Glutamatergic neuron (in vitro differentiated cells): ENCODE measurements around the gene PTPRO. TPM values are rescaled to one million over a fixed set of nuclear protein-coding genes. Genes with fewer than 3 reads are reported as not detected.
A peak's percentile ranks its signal among the peaks of the same experiment; 100 is the strongest.

Experiments
- DNase-seq: peaks from one replicate; pipeline ENCODE4 v3.0.0; 2022
- H3K27ac Mint-ChIP-seq: one replicate; pipeline ENCODE4 v1.8.0; 2020; ENCODE audit warnings: mild to moderate bottlenecking, mixed read lengths, inconsistent platforms; ENCODE audit not compliant: unreplicated experiment
- H3K27me3 Mint-ChIP-seq: one replicate; pipeline ENCODE4 v1.8.0; 2020; ENCODE audit warnings: mild to moderate bottlenecking, moderate library complexity, mixed read lengths, inconsistent platforms; ENCODE audit not compliant: unreplicated experiment
- H3K36me3 Mint-ChIP-seq: one replicate; pipeline ENCODE4 v1.8.0; 2020; ENCODE audit warnings: mild to moderate bottlenecking, mixed read lengths, inconsistent platforms; ENCODE audit not compliant: unreplicated experiment
- H3K4me1 Mint-ChIP-seq: one replicate; pipeline ENCODE4 v1.8.0; 2020; ENCODE audit warnings: mild to moderate bottlenecking, low read depth, mixed read lengths, inconsistent platforms; ENCODE audit not compliant: unreplicated experiment
- H3K4me3 Mint-ChIP-seq: one replicate; pipeline ENCODE4 v1.8.0; 2020; ENCODE audit warnings: mild to moderate bottlenecking, mixed read lengths, inconsistent platforms; ENCODE audit not compliant: unreplicated experiment
- H3K9me3 Mint-ChIP-seq: one replicate; pipeline ENCODE4 v1.8.0; 2020; ENCODE audit warnings: mild to moderate bottlenecking, moderate library complexity, mixed read lengths, inconsistent platforms; ENCODE audit not compliant: unreplicated experiment
- total RNA-seq: library from RNA; stranded (reverse); fragmentation: NEBNext Ultra II Directional; extraction: Animal tissue kit (Norgen Biotek cat#: 25700); gene quantifications from one replicate; pipeline ENCODE4 v1.2.1, GENCODE V29; 2021; ENCODE audit not compliant: unreplicated experiment
- TF ChIP-seq, protein P1 (sequence below): fragments of 200-600 bp; sonication (generic); IDR thresholded peaks from one replicate; pipeline ENCODE4 v1.5.0; 2021; ENCODE audit not compliant: partially characterized antibody, unreplicated experiment

PTPRO gene
- total RNA-seq, 1 donor from 2014 or later: 32.5 TPM

DNA sequence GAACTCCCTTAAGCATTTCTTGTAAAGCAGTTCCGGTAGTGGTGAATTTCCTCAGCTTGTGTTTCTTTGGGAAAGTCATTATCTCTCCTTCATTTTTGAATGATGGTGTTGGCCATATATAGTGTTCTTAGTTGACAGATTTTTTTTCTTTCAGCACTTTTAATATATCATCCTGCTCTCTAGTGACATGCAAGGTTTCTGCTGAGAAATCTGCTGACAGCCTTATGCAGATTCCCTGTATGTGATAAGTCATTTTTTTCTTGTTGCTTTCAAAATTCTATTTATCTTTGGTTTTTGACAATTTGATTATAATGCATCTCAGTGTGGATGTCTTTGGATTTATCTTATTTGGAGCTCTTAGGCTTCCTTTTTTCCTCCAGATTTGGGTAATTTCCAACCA is 135.7 kb downstream of the PTPRO start:
- TF ChIP-seq, protein P1, sequence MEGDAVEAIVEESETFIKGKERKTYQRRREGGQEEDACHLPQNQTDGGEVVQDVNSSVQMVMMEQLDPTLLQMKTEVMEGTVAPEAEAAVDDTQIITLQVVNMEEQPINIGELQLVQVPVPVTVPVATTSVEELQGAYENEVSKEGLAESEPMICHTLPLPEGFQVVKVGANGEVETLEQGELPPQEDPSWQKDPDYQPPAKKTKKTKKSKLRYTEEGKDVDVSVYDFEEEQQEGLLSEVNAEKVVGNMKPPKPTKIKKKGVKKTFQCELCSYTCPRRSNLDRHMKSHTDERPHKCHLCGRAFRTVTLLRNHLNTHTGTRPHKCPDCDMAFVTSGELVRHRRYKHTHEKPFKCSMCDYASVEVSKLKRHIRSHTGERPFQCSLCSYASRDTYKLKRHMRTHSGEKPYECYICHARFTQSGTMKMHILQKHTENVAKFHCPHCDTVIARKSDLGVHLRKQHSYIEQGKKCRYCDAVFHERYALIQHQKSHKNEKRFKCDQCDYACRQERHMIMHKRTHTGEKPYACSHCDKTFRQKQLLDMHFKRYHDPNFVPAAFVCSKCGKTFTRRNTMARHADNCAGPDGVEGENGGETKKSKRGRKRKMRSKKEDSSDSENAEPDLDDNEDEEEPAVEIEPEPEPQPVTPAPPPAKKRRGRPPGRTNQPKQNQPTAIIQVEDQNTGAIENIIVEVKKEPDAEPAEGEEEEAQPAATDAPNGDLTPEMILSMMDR: no peak
- no peak overlapping the region for H3K4me3 Mint-ChIP-seq
- peaks cover 11% of the 10 kb centered on the region for H3K36me3 Mint-ChIP-seq
- no peak overlapping the region for H3K27ac Mint-ChIP-seq
- no peaks in the 10 kb centered on the region for H3K4me1 Mint-ChIP-seq
- no peak for DNase-seq
- no peaks in the 10 kb centered on the region for H3K27me3 Mint-ChIP-seq
- H3K9me3 Mint-ChIP-seq: peaks cover 1% of the 10 kb centered on the region

DNA sequence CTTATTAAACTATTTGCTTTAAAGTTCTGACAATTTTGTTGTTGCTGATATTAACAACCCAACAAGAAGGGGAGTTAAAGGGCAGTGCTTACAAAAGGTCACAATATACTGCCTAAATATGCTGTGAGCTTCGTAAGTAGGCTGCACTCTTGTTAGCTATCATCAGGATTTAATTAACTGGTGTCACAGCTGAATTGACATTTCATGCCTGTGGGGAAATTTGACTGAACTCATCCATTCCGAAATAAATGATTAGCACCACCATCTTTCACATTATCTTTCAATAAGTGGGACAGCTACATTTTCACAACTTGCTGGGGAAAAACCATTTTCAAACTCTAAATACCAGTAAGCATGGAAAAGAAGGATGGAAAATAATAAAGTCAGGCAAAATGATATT is 146.6 kb downstream of the PTPRO start:
- no peak overlapping the region for H3K27ac Mint-ChIP-seq
- DNase-seq: no peak
- no peaks in the 10 kb centered on the region for H3K36me3 Mint-ChIP-seq
- H3K4me3 Mint-ChIP-seq: no peak overlapping the region
- no peaks in the 10 kb centered on the region for H3K4me1 Mint-ChIP-seq
- TF ChIP-seq, protein P1: no peak
- H3K27me3 Mint-ChIP-seq: no peaks in the 10 kb centered on the region
- no peaks in the 10 kb centered on the region for H3K9me3 Mint-ChIP-seq

DNA sequence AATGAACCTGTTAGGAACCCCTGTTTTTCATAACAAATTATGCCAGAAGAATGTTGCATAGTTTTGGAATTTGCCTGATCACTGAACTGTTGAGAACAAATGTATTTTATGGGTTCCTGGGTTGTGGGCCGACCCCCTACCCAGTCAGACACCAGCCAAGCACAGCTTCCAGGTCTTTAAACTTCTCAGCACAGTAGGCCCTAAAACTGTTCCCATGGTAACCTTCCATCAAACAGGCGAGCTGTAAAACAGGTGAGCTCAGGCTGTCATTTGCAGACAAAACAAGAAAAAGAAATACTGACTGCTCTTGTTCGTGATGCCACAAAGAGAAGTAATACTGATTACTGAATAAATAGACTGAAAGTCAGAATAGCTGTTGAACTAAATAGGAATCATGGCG is 147.0 kb downstream of the PTPRO start:
- H3K4me1 Mint-ChIP-seq: peaks cover 3% of the 10 kb centered on the region
- H3K4me3 Mint-ChIP-seq: no peak overlapping the region
- TF ChIP-seq, protein P1: no peak
- no peak overlapping the region for H3K27ac Mint-ChIP-seq
- H3K36me3 Mint-ChIP-seq: no peaks in the 10 kb centered on the region
- no peaks in the 10 kb centered on the region for H3K27me3 Mint-ChIP-seq
- no peak for DNase-seq
- H3K9me3 Mint-ChIP-seq: no peaks in the 10 kb centered on the region

DNA sequence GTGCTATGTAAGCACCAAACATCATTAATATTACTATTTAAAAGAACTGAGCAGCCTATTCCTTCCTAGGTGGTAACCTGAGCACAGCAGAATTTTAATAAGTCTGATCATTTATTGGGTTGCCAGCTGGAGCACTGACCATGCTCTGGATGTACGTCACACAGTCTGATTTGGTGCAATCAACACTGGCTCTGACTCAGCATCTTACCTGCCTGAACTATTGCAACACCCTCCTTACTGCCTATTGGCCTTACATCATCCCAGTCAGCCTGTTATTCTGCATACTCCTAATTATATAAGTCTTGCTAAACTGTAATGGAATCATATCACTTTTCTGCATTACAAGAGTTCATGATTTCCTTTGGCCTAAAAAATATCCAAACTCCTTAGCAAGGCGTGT is 149.7 kb downstream of the PTPRO start:
- DNase-seq: no peak
- Mint-ChIP-seq H3K4me3 (no peak overlapping the region), H3K36me3 (no peaks in the 10 kb centered on the region), H3K4me1 (peaks cover 7% of the 10 kb centered on the region), H3K9me3 (peaks cover 2% of the 10 kb centered on the region), H3K27me3 (no peaks in the 10 kb centered on the region), H3K27ac (no peak overlapping the region)
- TF ChIP-seq, protein P1: no peak

DNA sequence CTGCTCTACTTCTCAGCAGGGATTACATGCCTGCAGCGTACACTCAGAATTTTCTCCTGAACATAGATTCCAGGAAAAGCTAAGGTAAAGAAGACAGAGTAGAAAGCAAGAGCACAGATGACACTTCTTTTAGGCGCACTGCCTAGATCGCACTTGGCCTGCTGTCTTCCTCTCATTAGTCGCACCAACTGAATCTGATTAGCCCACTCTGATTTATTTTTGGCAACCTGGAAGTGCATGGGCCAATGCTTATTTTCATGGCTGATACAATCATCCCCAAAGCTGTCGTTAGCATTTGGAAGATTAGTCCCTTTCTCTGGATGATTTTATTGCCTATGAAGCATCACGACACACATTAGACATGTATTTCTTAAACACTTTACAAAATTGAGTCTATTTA is 152.5 kb downstream of the PTPRO start:
- TF ChIP-seq, protein P1: no peak
- Mint-ChIP-seq H3K4me3 (peak overlapping the region; percentile 49), H3K4me1 (peaks cover 13% of the 10 kb centered on the region), H3K27me3 (no peaks in the 10 kb centered on the region), H3K27ac (peak overlapping the region; percentile 78), H3K36me3 (no peaks in the 10 kb centered on the region), H3K9me3 (peaks cover 2% of the 10 kb centered on the region)
- DNase-seq: no peak
